Measurements from ENCODE around the gene NMU.
"Not testable (repeated sequence)": the region's sequence is repeated elsewhere in the genome, so short reads cannot be mapped to it uniquely, and the experiment has no call there.

The NMU gene, protein sequence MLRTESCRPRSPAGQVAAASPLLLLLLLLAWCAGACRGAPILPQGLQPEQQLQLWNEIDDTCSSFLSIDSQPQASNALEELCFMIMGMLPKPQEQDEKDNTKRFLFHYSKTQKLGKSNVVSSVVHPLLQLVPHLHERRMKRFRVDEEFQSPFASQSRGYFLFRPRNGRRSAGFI

DNA sequence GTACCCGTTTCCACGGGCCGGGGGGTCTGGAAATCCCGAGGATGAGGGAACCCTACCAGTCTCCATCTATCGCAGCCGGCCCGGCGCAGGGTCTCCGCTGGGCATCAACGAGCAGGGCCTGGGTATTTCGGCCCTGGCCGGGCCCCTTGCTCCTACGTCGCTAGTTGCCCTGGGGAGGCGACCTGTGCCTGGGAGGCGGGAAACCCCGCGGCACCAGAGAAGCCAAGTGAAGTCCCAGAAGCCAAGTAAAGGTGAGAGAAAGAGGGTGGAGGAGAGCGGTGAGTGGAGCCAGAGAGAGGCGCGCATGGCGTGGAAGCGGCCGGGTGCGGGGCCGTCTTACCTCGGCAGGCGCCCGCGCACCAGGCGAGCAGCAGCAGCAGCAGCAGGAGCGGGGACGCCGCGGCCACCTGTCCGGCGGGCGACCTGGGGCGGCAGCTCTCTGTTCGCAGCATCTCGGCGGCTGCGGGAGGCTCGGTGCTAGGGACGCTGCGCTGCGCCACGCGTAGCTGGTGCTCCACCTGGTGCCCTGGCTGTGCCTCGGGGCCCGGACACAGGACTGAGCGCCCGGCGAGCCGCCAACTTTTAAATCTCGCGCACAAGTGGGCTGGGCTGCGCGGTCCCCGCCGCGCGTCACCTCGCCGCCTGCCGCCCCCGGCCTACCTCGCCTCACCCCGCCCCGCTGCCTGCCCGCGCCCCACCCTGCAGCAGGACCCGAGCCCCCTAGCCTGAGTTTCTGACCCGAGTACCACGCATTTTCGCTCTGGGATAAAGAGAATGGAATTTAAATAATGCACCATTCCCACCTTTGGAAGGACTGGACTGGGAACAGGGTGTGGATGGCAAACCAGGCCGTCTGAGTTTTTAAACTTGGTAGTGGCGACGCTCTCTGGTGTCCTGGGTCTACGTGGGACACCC lies at the start of gene NMU:
NMU (minus strand) TSS at position 558 of the 915 bp plus-strand sequence; CDS start at position 452, 106 bp downstream.
- peak; percentile 27 for DNase-seq

DNA sequence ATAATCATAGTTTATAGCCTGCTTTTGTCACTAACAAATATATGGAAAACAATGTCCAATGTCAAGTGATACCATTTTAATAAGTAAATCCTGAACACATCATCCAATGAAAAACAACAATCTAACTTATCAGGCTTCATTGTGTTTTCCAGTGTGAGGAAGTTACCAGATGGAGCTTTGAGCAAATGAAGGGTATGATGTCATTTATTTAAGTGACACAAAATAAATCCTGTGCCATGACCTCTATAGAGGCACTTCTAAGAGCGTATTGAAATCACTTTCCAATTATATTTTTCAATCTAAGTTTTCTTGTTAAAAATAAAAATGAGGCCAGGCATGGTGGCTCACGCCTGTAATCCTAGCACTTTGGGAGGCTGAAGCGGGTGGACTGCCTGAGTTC lies 48.2 kb upstream of the NMU start:
- no peak for DNase-seq

DNA sequence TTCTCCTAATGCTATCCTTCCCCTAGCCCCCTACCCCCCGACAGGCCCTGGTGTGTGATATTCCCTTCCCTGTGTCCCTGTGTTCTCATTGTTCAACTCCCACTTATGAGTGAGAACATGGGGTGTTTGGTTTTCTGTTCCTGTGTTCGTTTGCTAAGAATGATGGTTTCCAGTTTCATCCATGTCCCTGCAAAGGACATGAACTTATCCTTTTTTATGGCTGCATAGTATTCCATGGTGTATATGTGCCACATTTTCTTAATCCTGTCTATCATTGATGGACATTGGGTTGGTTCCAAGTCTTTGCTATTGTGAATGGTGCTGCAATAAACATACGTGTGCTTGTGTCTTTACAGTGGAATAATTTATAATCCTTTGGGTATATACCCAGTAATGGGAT lies 46.7 kb upstream of the NMU start:
- DNase-seq, result not testable (repeated sequence)

DNA sequence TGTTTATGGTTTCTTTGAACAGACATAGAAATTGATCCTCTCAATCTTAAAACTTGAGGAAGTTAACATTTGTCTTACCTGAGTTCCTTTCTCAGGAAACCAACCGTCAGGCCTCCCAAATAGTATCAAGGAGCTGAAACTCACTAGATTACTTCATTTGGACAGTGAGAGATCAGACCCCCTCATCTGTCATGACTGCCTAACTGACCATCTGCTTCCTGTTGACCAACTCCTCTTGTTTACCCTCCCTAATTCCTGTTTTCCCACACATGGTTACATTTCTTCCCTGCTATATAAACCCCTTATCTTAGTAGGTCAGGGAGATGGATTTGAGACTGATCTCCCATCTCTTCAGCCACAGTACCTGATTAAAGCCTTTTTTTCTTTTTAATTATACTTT lies 46.2 kb upstream of the NMU start:
- DNase-seq, result no peak

DNA sequence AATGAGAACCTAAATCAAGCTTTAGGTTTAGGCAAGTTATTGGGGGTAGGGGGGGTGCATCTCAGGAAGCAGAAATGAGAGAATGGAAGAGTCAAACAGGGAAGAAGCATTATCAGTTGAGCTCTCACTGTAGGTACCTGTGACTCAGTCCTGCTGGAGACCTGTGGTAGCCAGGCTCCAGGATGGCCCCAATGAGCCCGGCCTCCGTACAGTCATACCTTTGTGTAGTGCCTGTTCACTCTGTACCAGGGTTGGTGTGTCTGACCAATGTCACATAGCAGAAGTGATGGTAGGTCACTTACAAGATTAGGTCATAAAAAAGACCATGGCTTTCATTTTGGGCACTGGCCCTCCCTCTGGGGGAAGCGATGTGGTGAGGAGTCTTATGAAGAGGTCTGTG lies 45.3 kb upstream of the NMU start:
- no peak for DNase-seq

DNA sequence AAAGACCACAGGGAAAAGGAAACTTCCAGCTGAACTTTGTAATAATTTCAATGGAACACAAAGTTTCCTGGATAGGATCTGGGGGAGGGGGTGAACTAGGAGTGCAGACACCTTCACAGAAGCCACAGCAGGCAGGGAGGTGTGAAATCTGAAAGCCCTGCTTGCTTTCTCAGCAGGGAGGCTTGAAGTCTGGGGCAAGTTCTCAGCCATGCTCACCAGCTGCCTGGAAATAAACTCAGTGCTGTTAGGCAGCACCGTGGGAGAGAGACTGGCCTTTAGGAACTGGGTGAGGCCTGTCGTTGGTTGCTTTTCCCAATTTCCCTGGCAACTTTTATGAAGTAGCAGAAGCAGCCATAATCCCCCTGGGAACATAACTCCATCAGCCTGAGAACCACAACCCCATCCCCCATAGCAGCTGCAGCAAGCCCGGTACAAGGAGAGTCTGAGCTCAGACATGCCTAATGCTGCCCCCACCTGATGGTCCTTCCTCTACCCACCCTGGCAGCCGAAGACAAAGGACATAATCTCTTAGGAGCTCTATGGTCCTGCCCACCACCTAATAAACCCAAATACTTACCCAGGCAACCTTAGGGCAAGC lies 39.2 kb upstream of the NMU start:
- no peak for DNase-seq

DNA sequence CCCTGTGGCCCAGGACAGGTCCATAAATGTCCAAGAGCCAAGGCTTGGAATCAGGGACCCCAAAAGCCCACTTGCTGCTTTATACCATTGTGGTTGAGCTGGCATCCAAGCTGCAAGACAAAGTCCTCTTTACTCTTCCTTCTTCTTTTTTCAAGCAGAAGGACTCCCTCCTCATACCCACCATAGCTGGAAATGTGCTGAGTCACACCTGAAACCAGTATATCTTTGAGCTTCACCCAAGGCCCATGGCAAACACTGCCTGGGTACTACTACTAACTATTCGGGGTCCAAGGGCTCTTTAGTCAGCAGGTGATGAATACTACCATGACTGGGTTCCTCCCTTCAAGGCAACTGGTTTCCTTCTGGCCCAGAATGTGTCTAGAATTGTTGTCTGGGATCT lies 37.3 kb upstream of the NMU start:
- no peak for DNase-seq

DNA sequence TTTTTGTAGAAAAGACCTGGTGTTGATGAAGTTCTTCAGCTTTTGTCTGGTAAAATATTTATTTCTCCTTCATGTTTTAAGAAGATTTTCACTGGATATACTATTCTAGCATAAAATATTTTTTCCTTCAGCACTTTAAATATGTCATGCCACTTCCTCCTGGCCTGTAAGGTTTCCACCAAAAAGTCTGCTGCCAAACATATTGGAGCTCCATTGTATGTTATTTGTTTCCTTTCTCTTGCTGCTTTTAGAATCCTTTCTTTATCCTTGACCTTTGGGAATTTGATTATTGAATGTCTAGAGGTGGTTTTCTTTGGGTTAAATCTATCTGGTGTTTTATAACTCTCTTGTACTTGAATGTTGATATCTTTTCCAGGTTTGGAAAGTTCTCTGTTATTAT lies 35.6 kb upstream of the NMU start:
- no peak for DNase-seq

DNA sequence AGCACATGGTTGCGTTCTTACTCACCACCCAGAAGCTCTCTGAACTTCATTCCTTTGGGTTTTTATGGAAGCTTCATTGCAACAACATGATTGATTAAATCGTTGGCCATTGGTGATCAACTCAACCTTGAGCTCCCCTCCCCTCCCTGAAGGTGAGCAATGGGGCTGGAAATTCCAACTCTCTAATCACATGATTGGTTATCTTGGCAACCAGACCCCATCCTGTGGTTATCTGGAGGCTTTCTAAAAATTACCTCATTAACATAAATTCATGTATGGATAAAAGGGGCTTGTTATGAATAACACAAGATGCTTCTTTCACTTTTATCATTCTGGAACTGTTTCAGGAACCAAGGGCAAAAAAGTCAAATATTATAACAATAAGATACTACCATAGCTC lies 34.6 kb upstream of the NMU start:
- no peak for DNase-seq

DNA sequence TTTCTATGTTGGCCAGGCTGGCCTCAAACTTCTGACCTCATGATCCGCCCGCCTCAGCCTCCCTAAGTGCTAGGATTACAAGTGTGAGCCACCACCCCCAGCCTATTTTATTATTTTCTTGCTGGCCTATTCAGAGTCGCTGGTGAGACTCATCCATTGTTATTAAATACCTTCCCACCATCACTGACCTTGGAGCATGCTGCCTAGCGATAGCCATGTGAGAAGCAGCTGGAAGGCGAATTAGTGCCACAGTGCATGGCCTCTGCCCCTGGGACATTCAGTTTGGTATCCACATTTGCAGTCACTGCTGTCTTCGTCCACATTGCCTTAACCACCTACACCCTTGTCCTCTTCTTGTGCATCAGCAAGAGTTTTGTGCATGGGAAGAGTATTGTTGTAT lies 32.4 kb upstream of the NMU start:
- no peak for DNase-seq

DNA sequence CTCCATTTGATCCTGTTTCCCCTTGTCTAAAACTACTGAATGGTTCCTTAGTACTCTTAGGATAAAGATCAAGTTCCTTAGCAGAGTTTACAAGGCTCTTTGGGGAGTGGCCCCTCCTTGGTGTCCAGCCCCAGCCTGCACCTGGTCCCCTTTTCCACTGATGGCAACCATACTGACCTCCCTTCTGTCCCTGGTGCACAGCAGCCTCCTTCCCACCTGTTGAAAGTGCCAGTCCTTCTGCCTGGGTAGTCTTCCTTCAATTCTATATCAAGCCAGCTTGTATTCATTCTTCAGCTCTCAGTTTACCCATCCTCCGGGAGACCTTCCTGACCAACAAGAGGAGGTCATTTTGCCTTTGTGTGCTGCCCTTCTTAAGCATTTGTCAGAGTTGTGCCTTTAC lies 30.4 kb upstream of the NMU start:
- no peak for DNase-seq

DNA sequence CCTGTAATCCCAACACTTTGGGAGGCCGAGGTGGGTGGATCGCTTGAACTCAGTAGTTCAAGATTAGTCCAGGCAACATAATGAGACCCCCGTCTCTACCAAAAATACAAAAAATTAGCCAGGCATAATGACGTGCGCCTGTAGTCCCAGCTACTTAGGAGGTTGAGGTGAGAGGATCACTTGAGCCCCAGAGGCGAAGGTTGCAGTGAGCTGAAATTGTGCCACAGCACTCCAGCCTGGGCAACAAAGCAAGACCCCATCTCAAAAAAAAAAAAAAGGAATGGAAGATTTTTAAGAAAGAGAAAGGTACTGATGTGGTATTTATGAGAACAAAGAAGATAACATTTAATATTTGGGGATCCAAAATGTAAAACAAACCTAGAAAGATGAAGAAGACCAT lies 27.0 kb upstream of the NMU start:
- DNase-seq, result no peak

DNA sequence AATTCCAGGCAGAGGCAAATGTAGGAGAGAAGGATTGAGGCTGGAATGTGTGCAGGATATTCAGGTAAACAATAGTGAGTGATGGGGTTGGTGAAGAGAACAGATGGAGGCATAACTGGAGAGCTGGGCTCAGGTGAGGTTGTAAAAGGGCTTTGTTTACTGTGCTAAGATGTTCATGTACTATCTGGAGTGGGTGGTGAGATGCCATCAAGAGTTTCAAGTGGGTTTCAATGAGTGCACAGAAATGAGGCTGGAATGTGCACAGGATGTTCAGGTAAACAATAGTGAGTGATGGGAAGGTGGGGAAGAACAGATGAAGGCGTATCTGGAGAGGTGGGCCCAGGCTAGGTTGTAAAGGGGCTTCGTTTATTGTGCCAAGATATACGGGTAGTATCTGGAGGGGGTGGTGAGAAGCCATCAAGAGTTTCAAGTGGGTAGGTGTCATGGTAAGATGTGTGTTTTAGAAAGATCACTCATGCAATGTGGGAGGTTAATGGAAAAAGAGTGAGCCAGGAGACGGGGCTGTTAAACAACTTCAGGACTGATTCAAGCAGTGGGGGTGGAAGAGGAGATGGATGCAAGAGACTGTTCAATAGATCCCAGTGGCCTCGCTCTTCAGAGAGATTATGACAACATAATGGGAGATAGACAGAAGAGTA lies 25.4 kb upstream of the NMU start:
- DNase-seq, result no peak

DNA sequence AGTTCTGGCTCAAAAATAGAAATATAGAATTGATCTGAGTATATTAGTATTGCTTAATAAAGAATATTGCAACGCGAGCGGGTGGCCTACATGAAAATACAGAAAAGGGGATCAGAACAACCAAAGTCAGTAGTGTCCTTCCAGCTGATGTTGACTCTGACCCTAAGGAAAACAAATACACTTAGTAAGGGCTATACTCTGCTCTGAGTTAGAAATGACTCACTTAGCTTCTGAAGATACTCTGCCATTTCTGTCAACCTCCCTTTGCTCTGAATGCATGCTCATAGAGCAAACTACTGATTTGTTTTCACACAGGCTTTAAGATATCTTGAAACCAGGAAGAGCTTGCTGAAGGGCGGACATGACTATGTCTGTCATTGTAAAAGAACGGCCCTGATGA lies 22.6 kb upstream of the NMU start:
- no peak for DNase-seq

DNA sequence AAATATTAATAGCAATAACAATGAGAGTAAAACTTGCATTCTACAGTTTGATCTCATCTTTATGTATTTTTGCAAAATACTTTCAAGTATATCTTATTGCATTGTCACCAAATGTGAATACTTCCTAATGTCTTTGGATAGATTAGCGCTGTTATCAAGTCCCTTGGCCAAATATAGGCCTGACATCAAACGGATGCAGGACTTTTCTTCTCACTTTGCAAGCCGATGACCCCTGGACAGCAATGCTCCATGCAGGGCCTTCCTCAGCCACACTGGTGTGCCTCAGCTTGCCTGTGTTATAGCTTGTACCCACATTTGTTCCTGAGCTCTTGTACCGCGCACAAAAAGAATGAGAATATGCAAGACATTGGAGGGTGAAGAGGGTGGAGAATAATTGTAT lies 18.0 kb upstream of the NMU start:
- DNase-seq, result no peak

DNA sequence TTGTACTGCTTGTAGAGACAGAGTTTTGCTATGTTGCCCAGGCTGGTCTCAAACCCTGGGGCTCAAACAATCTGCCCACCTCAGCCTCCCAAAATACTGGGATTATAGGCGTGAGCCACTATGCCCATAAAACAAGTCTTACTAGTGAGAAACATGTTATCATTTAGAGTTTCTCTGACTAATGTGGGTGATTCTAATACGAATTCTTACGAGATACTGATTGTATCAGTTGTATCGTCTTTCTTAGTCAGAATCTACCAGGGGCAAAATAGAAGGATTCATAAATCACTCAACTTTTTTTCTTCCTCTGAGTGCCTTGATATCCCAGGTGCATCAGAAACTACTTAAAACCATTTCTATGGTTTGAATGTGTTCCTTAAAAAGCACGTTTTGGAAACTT lies 14.4 kb upstream of the NMU start:
- no peak for DNase-seq

DNA sequence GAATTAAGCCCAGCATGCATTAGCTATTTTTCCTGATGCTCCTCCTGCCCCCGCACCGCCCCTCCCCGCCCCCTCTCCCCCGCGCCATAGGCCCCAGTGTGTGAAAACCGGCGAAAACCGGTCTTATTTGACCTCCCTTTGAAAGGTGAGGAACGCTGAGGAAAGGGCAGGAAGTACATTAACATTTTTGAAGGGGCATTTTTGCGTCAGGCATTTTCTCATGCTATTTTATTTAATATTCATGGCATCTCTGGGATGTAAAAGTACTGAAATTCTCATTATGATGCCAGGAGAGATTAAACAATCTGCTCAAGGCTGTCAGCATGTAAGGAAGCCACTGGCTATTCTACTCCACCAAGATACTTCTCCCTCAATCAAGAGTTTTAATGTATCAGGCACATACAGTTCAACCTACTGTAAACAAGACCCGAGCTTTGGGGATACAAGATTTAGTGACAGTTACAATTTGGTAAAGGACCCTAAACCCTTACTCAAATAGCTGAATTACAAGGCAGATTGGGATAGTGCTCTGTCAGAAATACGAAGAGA lies 1.2 kb upstream of the NMU start:
- DNase-seq, result no peak

DNA sequence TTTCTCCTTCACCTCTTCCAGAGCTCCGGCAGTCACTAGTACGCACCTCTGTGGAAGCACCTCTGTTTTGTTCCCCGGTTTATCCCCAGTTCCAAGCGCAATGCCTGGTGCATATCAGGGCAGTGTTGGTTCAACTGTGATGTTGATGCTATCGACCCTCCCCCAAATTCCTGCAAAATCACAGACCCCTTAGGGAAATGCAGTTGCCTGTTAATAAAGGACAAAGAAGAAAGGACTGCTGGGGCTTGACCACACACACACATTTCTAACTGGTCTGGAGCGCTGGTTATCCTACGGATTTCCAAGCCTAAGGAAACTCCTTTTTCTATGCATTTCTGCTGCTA lies 530 bp upstream of the NMU start:
- no peak for DNase-seq

DNA sequence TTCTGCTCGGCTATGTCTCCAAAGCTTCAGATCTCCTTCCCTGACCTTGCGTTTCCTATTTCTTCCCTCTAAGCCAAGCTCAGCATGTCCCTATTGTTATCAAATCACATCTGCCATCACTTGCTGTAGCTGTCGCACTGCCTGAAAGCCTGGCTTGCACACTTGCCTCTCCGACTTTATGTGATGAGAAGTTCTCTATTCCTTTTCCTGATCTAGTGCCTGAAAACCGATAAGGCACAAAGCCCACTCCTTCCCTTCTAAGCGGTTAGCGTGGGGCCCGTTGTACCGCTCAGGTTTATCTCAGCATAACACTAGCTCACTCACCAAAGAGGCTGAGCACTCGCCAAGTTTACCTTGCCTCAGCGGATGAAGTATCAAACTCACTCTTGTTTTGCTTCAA lies 816 bp downstream of the NMU start:
- no peak for DNase-seq

DNA sequence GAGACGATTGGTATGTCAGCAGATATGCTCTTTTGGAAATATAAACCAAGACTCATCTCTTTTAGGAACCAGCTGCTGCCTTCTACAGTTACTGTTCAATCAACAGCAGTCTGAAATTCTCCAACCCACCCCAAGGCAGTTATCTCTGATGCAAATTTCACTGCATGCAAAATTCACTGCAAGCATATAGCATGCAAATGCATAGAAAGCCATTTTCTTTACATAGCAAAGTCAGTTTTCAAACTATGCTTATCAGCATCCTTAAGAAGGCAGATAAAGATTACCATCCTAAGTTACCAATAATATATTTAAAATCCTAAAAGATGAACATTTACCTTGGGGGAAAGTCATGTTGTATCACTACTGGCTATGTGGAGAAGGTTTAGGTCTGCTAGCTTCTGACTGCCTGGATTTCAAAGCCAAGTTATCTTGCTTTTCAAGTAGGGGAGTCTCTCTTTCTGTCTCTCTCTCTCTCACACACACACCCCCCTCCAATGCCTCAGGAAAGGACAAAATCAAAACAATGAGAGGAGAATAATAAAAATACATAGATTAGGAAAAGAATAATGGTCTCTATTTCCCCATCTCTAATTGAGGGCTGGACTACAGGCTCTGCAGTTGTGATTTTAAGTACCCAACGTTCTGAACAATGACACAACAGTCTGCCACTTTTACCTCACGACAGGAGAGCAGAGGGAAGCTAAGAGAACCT lies 1.5 kb downstream of the NMU start:
- no peak for DNase-seq

DNA sequence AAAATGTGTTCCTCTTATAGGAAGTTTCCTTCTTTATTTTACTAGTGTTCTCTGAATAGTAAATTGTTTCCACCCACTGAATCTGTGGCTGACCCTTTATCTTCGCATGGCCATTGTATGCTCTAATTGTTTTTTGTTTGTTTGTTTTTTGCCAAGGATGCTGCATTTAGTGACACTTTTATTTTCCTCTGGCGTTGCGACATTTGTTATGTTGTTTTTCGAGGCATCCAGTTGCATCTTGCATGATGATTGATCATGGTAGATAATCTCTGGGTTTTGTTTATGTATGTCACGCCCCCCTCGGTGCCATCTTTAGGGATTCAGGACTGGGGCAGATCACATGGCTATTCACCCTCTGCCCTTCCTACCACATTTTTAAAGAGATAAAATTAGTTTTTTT lies 2.2 kb downstream of the NMU start:
- no peak for DNase-seq

DNA sequence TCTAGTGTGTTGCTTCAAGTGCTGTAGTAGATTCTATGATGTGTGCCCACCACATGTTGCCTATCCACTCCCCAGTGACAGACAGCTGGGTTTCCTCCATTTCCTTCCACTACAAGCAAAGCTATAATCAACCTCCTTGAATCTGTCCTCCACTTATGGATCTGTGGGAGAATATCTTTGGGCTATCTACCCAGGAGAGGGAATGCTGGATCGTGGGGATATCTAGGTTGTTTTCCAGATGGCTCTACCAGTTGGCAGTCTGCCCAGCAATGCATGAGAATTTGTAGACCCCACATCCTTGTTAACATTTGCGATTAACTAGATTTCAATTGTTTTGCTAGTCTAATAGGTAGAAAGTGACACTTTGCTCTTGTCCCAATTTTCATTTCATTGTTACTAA lies 10.3 kb downstream of the NMU start:
- DNase-seq, result no peak

DNA sequence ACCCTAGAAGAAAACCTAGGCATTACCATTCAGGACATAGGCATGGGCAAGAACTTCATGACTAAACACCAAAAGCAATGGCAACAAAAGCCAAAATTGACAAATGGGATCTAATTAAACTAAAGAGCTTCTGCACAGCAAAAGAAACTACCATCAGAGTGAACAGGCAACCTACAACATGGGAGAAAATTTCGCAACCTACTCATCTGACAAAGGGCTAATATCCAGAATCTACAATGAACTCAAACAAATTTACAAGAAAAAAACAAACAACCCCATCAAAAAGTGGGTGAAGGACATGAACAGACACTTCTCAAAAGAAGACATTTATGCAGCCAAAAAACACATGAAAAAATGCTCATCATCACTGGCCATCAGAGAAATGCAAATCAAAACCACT lies 12.0 kb downstream of the NMU start:
- not testable (repeated sequence) for DNase-seq
